Peyer's patch (tissue), 4 donors: ENCODE results near the gene MXRA7. TPM values are rescaled to one million over a fixed set of nuclear protein-coding genes. Genes with fewer than 3 reads are reported as not detected.

Experiments used
- DNase-seq, 3 donors: peaks; one replicate each; pipeline ENCODE4 v3.0.0-alpha.2; 2017 to 2019
- H3K27ac ChIP-seq, 4 donors: fragments of 200-600 bp; sonication (generic); one replicate each; pipeline ENCODE4 v1.5.1; 2016 to 2019
- H3K27me3 ChIP-seq, 2 donors: fragments of 200-600 bp; sonication (generic); one replicate each; pipeline ENCODE4 v1.5.1; 2019
- H3K36me3 ChIP-seq, 3 donors: fragments of 200-600 bp; sonication (generic); one replicate each; pipeline ENCODE4 v1.5.1; 2016 to 2019
- H3K4me1 ChIP-seq, 4 donors: fragments of 200-600 bp; sonication (generic); one replicate each; pipeline ENCODE4 v1.5.1; 2016 to 2019
- H3K4me3 ChIP-seq, 4 donors: fragments of 200-600 bp; sonication (generic); 1 replicate in 3 of 4; 2 replicates in 1 of 4; pipeline ENCODE4 v1.5.1; 2016 to 2019; ENCODE audit warnings: mild to moderate bottlenecking in 1 of 4
- H3K9me3 ChIP-seq, 4 donors: fragments of 200-600 bp; sonication (generic); one replicate each; pipeline ENCODE4 v1.5.1; 2016 to 2019; ENCODE audit warnings: mild to moderate bottlenecking in 1 of 4
- CTCF ChIP-seq, 6 experiments: fragments of 450-650 bp in 4 of 6; fragments of 200-600 bp in 2 of 6; sonication (generic) in 1 of 6; IDR thresholded peaks; one replicate each; pipeline ENCODE4 v1.5.1; 2017 to 2019; ENCODE audit warnings: antibody characterized with exemption in 6 of 6, mild to moderate bottlenecking in 3 of 6, moderate library complexity in 1 of 6
- POLR2A ChIP-seq, 2 donors: fragments of 450-650 bp; IDR thresholded peaks; one replicate each; pipeline ENCODE4 v1.5.1; 2017; ENCODE audit warnings: antibody characterized with exemption in 2 of 2, mild to moderate bottlenecking in 2 of 2, moderate library complexity in 2 of 2
- total RNA-seq, 4 donors: library from RNA; depleted of rRNA; stranded (reverse); fragments of >200 nt; gene quantifications; one replicate each; pipeline ENCODE4 v1.1.0, GENCODE V29; 2016

The MXRA7 gene
- total RNA-seq, 4 donors from 2014 or later: 9.1 to 27.3 (median 23.4) TPM

GRCh38 chr17:76670020-76670717, 40.6 kb downstream of the MXRA7 start:
- Histone ChIP-seq H3K4me1 (peaks cover 0 to 4% (median 2%) of the 10 kb centered on the region in 4 donors), H3K36me3 (no peaks in the 10 kb centered on the region), H3K27me3 (no peaks in the 10 kb centered on the region), H3K27ac (peak overlapping the region; percentile 76 to 93 (median 87)), H3K9me3 (no peaks in the 10 kb centered on the region), H3K4me3 (no peak overlapping the region)
- no peak for TF ChIP-seq CTCF (IDR thresholded peaks at IDR 0.05)
- no peak for TF ChIP-seq POLR2A (IDR thresholded peaks at IDR 0.05)
- peak in 1 of 3 donors; percentile 36 for DNase-seq

- H3K27me3 ChIP-seq: no peaks in the 10 kb centered on the region
- H3K27ac ChIP-seq: no peak overlapping the region
- DNase-seq: peak in 1 of 3 donors; percentile 32
- no peaks in the 10 kb centered on the region for H3K9me3 ChIP-seq
- no peaks in the 10 kb centered on the region for H3K36me3 ChIP-seq
- TF ChIP-seq POLR2A (IDR thresholded peaks at IDR 0.05): no peak
- no peak for TF ChIP-seq CTCF (IDR thresholded peaks at IDR 0.05)
- no peak overlapping the region for H3K4me3 ChIP-seq
- H3K4me1 ChIP-seq: peaks cover 0 to 4% (median 2%) of the 10 kb centered on the region in 4 donors
These were observed 42.8 kb downstream of the MXRA7 start for GRCh38 chr17:76667786-76668453.

- Histone ChIP-seq H3K4me3 (no peak overlapping the region), H3K27me3 (no peaks in the 10 kb centered on the region), H3K4me1 (peaks cover 0 to 4% (median 2%) of the 10 kb centered on the region in 4 donors), H3K27ac (no peak overlapping the region), H3K9me3 (no peaks in the 10 kb centered on the region), H3K36me3 (no peaks in the 10 kb centered on the region)
- DNase-seq: peak in 1 of 3 donors; percentile 24
- TF ChIP-seq CTCF (IDR thresholded peaks at IDR 0.05) (no peak), POLR2A (IDR thresholded peaks at IDR 0.05) (no peak)
These were observed 43.3 kb downstream of the MXRA7 start for GRCh38 chr17:76667491-76667755.

- no peak for DNase-seq
- Histone ChIP-seq H3K27ac (peak overlapping the region in 3 of 4 donors; percentile 14 to 54 (median 43)), H3K27me3 (no peaks in the 10 kb centered on the region)
These were observed 50.1 kb downstream of the MXRA7 start for GRCh38 chr17:76660656-76661042.

More at GRCh38 chr17:76660656-76661042, 50.1 kb downstream of the MXRA7 start:
- TF ChIP-seq POLR2A (IDR thresholded peaks at IDR 0.05): no peak
- TF ChIP-seq CTCF (IDR thresholded peaks at IDR 0.05): no peak
- Histone ChIP-seq H3K36me3 (no peaks in the 10 kb centered on the region), H3K9me3 (no peaks in the 10 kb centered on the region), H3K4me1 (peaks cover 0 to 21% (median 3%) of the 10 kb centered on the region in 4 donors), H3K4me3 (no peak overlapping the region)
